H1 (cell line): Measurements from ENCODE around the gene TWF2. TPM values are rescaled to one million over a fixed set of nuclear protein-coding genes. Genes with fewer than 3 reads are reported as not detected.

Source experiments
- CTCF ChIA-PET: fragments of 300-600 bp; sonication (Branson Sonifier 250); formaldehyde crosslinking; loops from one replicate; lab custom pipeline; 2021; ENCODE audit not compliant: partially characterized antibody; lab: Charles Lee
- POLR2A ChIA-PET: fragments of 300-600 bp; sonication (Branson Sonifier 250); formaldehyde crosslinking; loops from one replicate; lab custom pipeline; 2021; ENCODE audit warnings: inconsistent platforms; ENCODE audit not compliant: partially characterized antibody; lab: Charles Lee
- DNase-seq, 2 experiments: peaks; one replicate each; pipeline versions ENCODE4 v3.0.0 to v3.0.0-alpha.2; 2010 to 2022; ENCODE audit warnings: low spot score in 2 of 2, low read depth in 1 of 2, mixed read lengths in 1 of 2
- FAIRE-seq: peaks from 2 replicates; lab custom pipeline; 2011; peaks lifted over from hg19 to GRCh38; lab: Jason Lieb, UNC
- H2AFZ ChIP-seq: 2 replicates; pipeline ENCODE4 v1.8.1; 2012; ENCODE audit warnings: low read length, inconsistent platforms
- H2AK5ac ChIP-seq: 2 replicates; pipeline ENCODE4 v1.6.1; 2013; ENCODE audit warnings: low read depth, low read length
- H2BK120ac ChIP-seq: replicated peaks from 2 replicates; pipeline ENCODE3; 2013; ENCODE audit warnings: low read depth, low read length, inconsistent platforms
- H2BK12ac ChIP-seq: 2 replicates; pipeline ENCODE4 v1.6.1; 2013; ENCODE audit warnings: low read depth, low read length
- H2BK15ac ChIP-seq: 2 replicates; pipeline ENCODE4 v1.6.1; 2013; ENCODE audit warnings: low read length
- H2BK20ac ChIP-seq: 2 replicates; pipeline ENCODE4 v1.6.1; 2013; ENCODE audit warnings: low read length
- H2BK5ac ChIP-seq: 2 replicates; pipeline ENCODE4 v1.6.1; 2013; ENCODE audit warnings: low read depth, low read length
- H3K14ac ChIP-seq: 2 replicates; pipeline ENCODE4 v1.6.1; 2013; ENCODE audit warnings: inconsistent platforms; ENCODE audit not compliant: insufficient read length
- H3K18ac ChIP-seq: 2 replicates; pipeline ENCODE4 v1.6.1; 2013; ENCODE audit warnings: low read length; ENCODE audit errors: extremely low read depth
- H3K23ac ChIP-seq: 2 replicates; pipeline ENCODE4 v1.6.1; 2013; ENCODE audit warnings: inconsistent platforms; ENCODE audit not compliant: insufficient read length
- H3K23me2 ChIP-seq: 2 replicates; pipeline ENCODE4 v1.6.1; 2013; ENCODE audit warnings: low read depth, low read length
- H3K27ac ChIP-seq: 2 replicates; pipeline ENCODE4 v1.6.1; 2011; ENCODE audit warnings: low read depth, low read length, inconsistent platforms
- H3K27me3 ChIP-seq, 4 experiments: replicated peaks in 1 of 4; 1 replicate in 1 of 4; 2 replicates in 3 of 4; pipeline versions ENCODE4 v1.6.1 to v1.8.1; 2011 to 2013; ENCODE audit warnings: low read length in 3 of 4, mild to moderate bottlenecking in 3 of 4, inconsistent platforms in 2 of 4, mixed read lengths in 2 of 4, moderate library complexity in 1 of 4; ENCODE audit not compliant: control insufficient read depth in 3 of 4, insufficient read depth in 3 of 4; ENCODE audit errors: extremely low read depth in 1 of 4
- H3K36me3 ChIP-seq, 4 experiments: 2 replicates each; pipeline versions ENCODE4 v1.6.1 to v1.8.1; 2011 to 2013; ENCODE audit warnings: mild to moderate bottlenecking in 4 of 4, low read length in 3 of 4, moderate library complexity in 2 of 4, control low read depth in 1 of 4, inconsistent platforms in 1 of 4; ENCODE audit not compliant: insufficient read depth in 4 of 4, control insufficient read depth in 2 of 4
- H3K4ac ChIP-seq: replicated peaks from 2 replicates; pipeline ENCODE3; 2013; ENCODE audit warnings: low read length, low read depth, mixed read lengths, inconsistent platforms; ENCODE audit not compliant: insufficient read length
- H3K4me1 ChIP-seq, 4 experiments: replicated peaks in 1 of 4; 1 replicate in 1 of 4; 2 replicates in 3 of 4; pipeline versions ENCODE4 v1.6.1 to v1.8.1; 2011 to 2013; ENCODE audit warnings: low read length in 3 of 4, inconsistent platforms in 2 of 4, mixed read lengths in 1 of 4; ENCODE audit not compliant: insufficient read depth in 4 of 4, control insufficient read depth in 3 of 4
- H3K4me2 ChIP-seq, 2 experiments: 2 replicates each; pipeline versions ENCODE4 v1.6.1 to v1.8.1; 2011 to 2013; ENCODE audit warnings: low read depth in 2 of 2, low read length in 2 of 2, control low read depth in 1 of 2, inconsistent platforms in 1 of 2, mild to moderate bottlenecking in 1 of 2; ENCODE audit not compliant: insufficient read depth in 1 of 2
- H3K4me3 ChIP-seq, 4 experiments: fragments of 200-600, 300-600 bp in 1 of 4; sonication (generic), shearing (Covaris generic), sonication (Bioruptor Twin) in 1 of 4; 2 replicates each; pipeline versions ENCODE4 v1.5.1 to v1.8.1; 2011 to 2016; ENCODE audit warnings: low read length in 4 of 4, low read depth in 3 of 4, control low read depth in 2 of 4, inconsistent platforms in 2 of 4, mild to moderate bottlenecking in 2 of 4, mixed read lengths in 1 of 4, moderate library complexity in 1 of 4; ENCODE audit not compliant: insufficient read depth in 2 of 4; ENCODE audit errors: extremely low read depth in 1 of 4
- H3K56ac ChIP-seq: replicated peaks from 2 replicates; pipeline ENCODE3; 2013; ENCODE audit warnings: low read depth, mild to moderate bottlenecking, mixed read lengths, low read length, inconsistent platforms; ENCODE audit not compliant: insufficient read length
- H3K79me1 ChIP-seq: 2 replicates; pipeline ENCODE4 v1.6.1; 2013; ENCODE audit warnings: low read depth, low read length, control low read depth
- H3K79me2 ChIP-seq, 2 experiments: 2 replicates each; pipeline versions ENCODE4 v1.6.1 to v1.8.1; 2012 to 2013; ENCODE audit warnings: low read length in 2 of 2, mild to moderate bottlenecking in 2 of 2, inconsistent platforms in 1 of 2; ENCODE audit not compliant: insufficient read depth in 2 of 2, control insufficient read depth in 1 of 2
- H3K9ac ChIP-seq, 4 experiments: replicated peaks in 1 of 4; 1 replicate in 1 of 4; 2 replicates in 3 of 4; pipeline versions ENCODE4 v1.6.1 to v1.8.1; 2011 to 2013; ENCODE audit warnings: low read depth in 3 of 4, low read length in 3 of 4, control low read depth in 2 of 4, mild to moderate bottlenecking in 2 of 4, moderate library complexity in 2 of 4, inconsistent platforms in 1 of 4; ENCODE audit errors: extremely low read depth in 1 of 4
- H3K9me3 ChIP-seq, 2 experiments: 2 replicates each; pipeline versions ENCODE4 v1.6.1 to v1.8.1; 2012 to 2013; ENCODE audit warnings: mild to moderate bottlenecking in 2 of 2, moderate library complexity in 2 of 2, control low read depth in 1 of 2, inconsistent platforms in 1 of 2, low read depth in 1 of 2, low read length in 1 of 2, mixed read lengths in 1 of 2; ENCODE audit not compliant: insufficient read depth in 2 of 2
- H4K20me1 ChIP-seq, 2 experiments: replicated peaks in 1 of 2; 2 replicates each; pipeline versions ENCODE3 to v1.8.1; 2011 to 2013; ENCODE audit warnings: inconsistent platforms in 2 of 2, low read length in 2 of 2, mild to moderate bottlenecking in 1 of 2; ENCODE audit not compliant: insufficient read depth in 2 of 2, control insufficient read depth in 1 of 2
- H4K5ac ChIP-seq: 2 replicates; pipeline ENCODE4 v1.6.1; 2013; ENCODE audit warnings: low read length, low read depth, mixed read lengths, inconsistent platforms; ENCODE audit not compliant: insufficient read length
- H4K8ac ChIP-seq: 2 replicates; pipeline ENCODE4 v1.8.0; 2013; ENCODE audit warnings: mild to moderate bottlenecking, moderate library complexity, low read length, inconsistent platforms; ENCODE audit not compliant: insufficient read depth; ENCODE audit errors: extremely low read depth
- H4K91ac ChIP-seq: replicated peaks from 2 replicates; pipeline ENCODE3; 2013; ENCODE audit warnings: low read length, mixed read lengths, inconsistent platforms; ENCODE audit not compliant: insufficient read length
- ATF2 ChIP-seq: IDR thresholded peaks from 2 replicates; pipeline ENCODE4 v1.6.1; 2012; ENCODE audit warnings: low read length, inconsistent platforms
- CBX5 ChIP-seq: fragments of 300-800, 300-1000 bp; sonication (generic); IDR thresholded peaks from 2 replicates; pipeline ENCODE4 v1.7.1; 2016; ENCODE audit warnings: antibody characterized with exemption, low read length, low read depth
- CTBP2 ChIP-seq: IDR thresholded peaks from 2 replicates; pipeline ENCODE4 v1.7.0; 2011; ENCODE audit warnings: borderline replicate concordance, mild to moderate bottlenecking, moderate library complexity, mixed read lengths, low read length; ENCODE audit not compliant: insufficient read depth, insufficient read length
- HDAC2 ChIP-seq, 2 experiments: fragments of 300-600 bp in 1 of 2; sonication (generic) in 1 of 2; IDR thresholded peaks; 2 replicates each; pipeline ENCODE4 v1.6.1; 2011 to 2012; ENCODE audit warnings: low read depth in 2 of 2, low read length in 2 of 2, mild to moderate bottlenecking in 2 of 2, moderate library complexity in 2 of 2, borderline replicate concordance in 1 of 2, inconsistent platforms in 1 of 2
- SIRT6 ChIP-seq: IDR thresholded peaks from one replicate; pipeline ENCODE4 v1.7.1; 2012; ENCODE audit warnings: low read length, inconsistent platforms
- TAF1 ChIP-seq: IDR thresholded peaks from 2 replicates; pipeline ENCODE4 v1.6.1; 2011; ENCODE audit warnings: mild to moderate bottlenecking, low read depth, low read length
- ZNF274 ChIP-seq: IDR thresholded peaks from 2 replicates; pipeline ENCODE4 v1.7.0; 2012; ENCODE audit warnings: low read length, borderline replicate concordance; ENCODE audit errors: extremely low read depth
- WGBS, 2 experiments: shearing (Covaris generic) in 1 of 2; methylation state at CpG; one replicate each; pipeline versions ENCODE4 v1.1.6 to v1.1.7; 2013 to 2015; ENCODE audit warnings: low lambda C conversion rate in 2 of 2, mixed read lengths in 2 of 2, inconsistent platforms in 1 of 2, low coverage in 1 of 2, missing lambda C conversion rate in 1 of 2; ENCODE audit not compliant: insufficient replicate concordance in 2 of 2, insufficient coverage in 1 of 2, insufficient read length in 1 of 2; ENCODE audit errors: extremely low coverage in 1 of 2, missing lambda C conversion rate in 1 of 2; 5-methylcytosine and 5-hydroxymethylcytosine counted together
- polyA plus RNA-seq, 7 experiments: library from polyadenylated mRNA; depleted of rRNA in 3 of 7; stranded (reverse) in 5 of 7; unstranded in 2 of 7; fragments of >200 nt in 5 of 7; fragments of 200-250 nt in 2 of 7; gene quantifications; 1 replicate in 5 of 7; 2 replicates in 1 of 7; 4 replicates in 1 of 7; pipeline versions ENCODE4 v1.2.1 to v1.2.3, GENCODE V29; 2011 to 2013; ENCODE audit warnings: missing spikeins in 2 of 7, mixed read lengths in 2 of 7
- total RNA-seq: library from RNA; stranded (reverse); fragmentation: NEBNext Ultra II Directional; extraction: Animal tissue kit (Norgen Biotek cat#: 25700); gene quantifications from 2 replicates; pipeline ENCODE4 v1.2.1, GENCODE V29; 2021
- TF ChIP-seq, protein P1 (sequence below): IDR thresholded peaks from 2 replicates; pipeline ENCODE4 v1.6.1; 2012; ENCODE audit warnings: inconsistent platforms

TWF2 gene
- total and polyA plus RNA-seq, 2 of the 8 experiments (the other 6 are each of a cell fraction or from before 2014, with no cell fraction given) = 65.2 to 90.4 TPM

GRCh38 chr3:52272831-52273230 is 33.9 kb upstream of the TWF2 start:
- Histone ChIP-seq H3K56ac (no peak overlapping the region), H3K18ac (no peak overlapping the region), H2BK120ac (no peak overlapping the region), H3K4ac (no peak overlapping the region), H3K9ac (no peak overlapping the region), H3K23ac (no peak overlapping the region), H3K79me1 (peaks cover 8% of the 10 kb centered on the region), H3K4me3 (no peak overlapping the region), H3K27ac (no peak overlapping the region), H3K23me2 (peaks cover 8% of the 10 kb centered on the region), H2BK15ac (no peak overlapping the region), H2BK20ac (no peak overlapping the region), H2BK12ac (no peak overlapping the region), H4K5ac (no peak overlapping the region), H3K36me3 (peaks cover 11 to 33% (median 19%) of the 10 kb centered on the region in 4 experiments; a peak in 7 of 8 replicates), H3K4me2 (no peak overlapping the region), H2AK5ac (no peak overlapping the region), H4K8ac (no peak overlapping the region), H2AFZ (no peak overlapping the region), H4K20me1 (peaks cover 19 to 24% of the 10 kb centered on the region in 2 experiments), H3K4me1 (peaks cover 0 to 3% (median 0%) of the 10 kb centered on the region in 4 experiments; a peak in 3 of 7 replicates), H4K91ac (no peak overlapping the region), H3K79me2 (peaks cover 51 to 94% of the 10 kb centered on the region in 2 experiments), H3K9me3 (no peaks in the 10 kb centered on the region), H3K27me3 (no peaks in the 10 kb centered on the region), H2BK5ac (no peak overlapping the region), H3K14ac (no peak overlapping the region)
- no peak for DNase-seq
- TF ChIP-seq TAF1 (no peak), CTBP2 (no peak), HDAC2 (IDR thresholded peaks at IDR 0.05; ENCODE audit: borderline replicate concordance in 1 of 2, low read depth in 2 of 2, low read length in 2 of 2) (no peak), ZNF274 (no peak), SIRT6 (no peak), CBX5 (no peak), ATF2 (no peak)
- TF ChIP-seq, protein P1, sequence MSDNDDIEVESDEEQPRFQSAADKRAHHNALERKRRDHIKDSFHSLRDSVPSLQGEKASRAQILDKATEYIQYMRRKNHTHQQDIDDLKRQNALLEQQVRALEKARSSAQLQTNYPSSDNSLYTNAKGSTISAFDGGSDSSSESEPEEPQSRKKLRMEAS = no peak
- WGBS, 2 experiments = 67% methylated on average over 3 of the region's 3 CpGs; no CpG with 5 or more reads in 1 of the 2 experiments
- CTCF ChIA-PET = interaction anchor here (1.0 to 2.3 kb wide), 4 partner anchors 42 to 71 kb away, joined by 3 to 9 read pairs (median 5); no protein-coding TSS in a partner anchor
- no peak for FAIRE-seq
- POLR2A ChIA-PET = interaction anchor here (1.1 to 2.4 kb wide), 2 partner anchors 17 to 20 kb away, joined by 4 to 9 read pairs; no protein-coding TSS in a partner anchor
